GM19372 (cell line): ENCODE results near the gene ATP5PB.

ENCODE experiments used
- ATAC-seq: cut with Tn5 transposase; IDR thresholded peaks from one replicate; pipeline ENCODE4 v1.9.1; 2021; ENCODE audit warnings: mild to moderate bottlenecking, low read depth, moderate library complexity; ENCODE audit not compliant: unreplicated experiment

Gene ATP5PB

GRCh38 chr1:111474106-111474505 lies 24.8 kb downstream of the ATP5PB start:
- no peak for ATAC-seq

- no peak for ATAC-seq
Observed at GRCh38 chr1:111474521-111474920, 25.3 kb downstream of the ATP5PB start.

GRCh38 chr1:111475701-111476100 lies 26.4 kb downstream of the ATP5PB start:
- no peak for ATAC-seq

GRCh38 chr1:111476214-111476613 lies 26.9 kb downstream of the ATP5PB start:
- ATAC-seq: no peak

GRCh38 chr1:111476761-111477309 lies 27.6 kb downstream of the ATP5PB start:
- ATAC-seq: peak; percentile 76

GRCh38 chr1:111480674-111481073 lies 31.4 kb downstream of the ATP5PB start:
- ATAC-seq: no peak

- no peak for ATAC-seq
Observed at GRCh38 chr1:111481387-111482221, 32.3 kb downstream of the ATP5PB start.

- no peak for ATAC-seq
Observed at GRCh38 chr1:111483166-111483565, 33.9 kb downstream of the ATP5PB start.

- no peak for ATAC-seq
Observed at GRCh38 chr1:111483876-111484275, 34.6 kb downstream of the ATP5PB start.

- ATAC-seq: no peak
Observed at GRCh38 chr1:111484391-111485026, 35.2 kb downstream of the ATP5PB start.

GRCh38 chr1:111486431-111486830 lies 37.2 kb downstream of the ATP5PB start:
- no peak for ATAC-seq

- no peak for ATAC-seq
Observed at GRCh38 chr1:111487133-111487532, 37.9 kb downstream of the ATP5PB start.

- no peak for ATAC-seq
Observed at GRCh38 chr1:111488669-111489068, 39.4 kb downstream of the ATP5PB start.

GRCh38 chr1:111489604-111490003 lies 40.3 kb downstream of the ATP5PB start:
- no peak for ATAC-seq

- ATAC-seq: no peak
Observed at GRCh38 chr1:111490220-111490619, 41.0 kb downstream of the ATP5PB start.

GRCh38 chr1:111491070-111491469 lies 41.8 kb downstream of the ATP5PB start:
- no peak for ATAC-seq

GRCh38 chr1:111496398-111496797 lies 47.1 kb downstream of the ATP5PB start:
- ATAC-seq: no peak

- no peak for ATAC-seq
Observed at GRCh38 chr1:111497592-111497991, 48.3 kb downstream of the ATP5PB start.

- ATAC-seq: no peak
Observed at GRCh38 chr1:111499026-111499785, 49.9 kb downstream of the ATP5PB start.

- ATAC-seq: no peak
Observed at GRCh38 chr1:111501645-111502044, 52.4 kb downstream of the ATP5PB start.

- no peak for ATAC-seq
Observed at GRCh38 chr1:111503585-111504060, 54.4 kb downstream of the ATP5PB start, which contains the start of the genes ADORA3 and TMIGD3. ADORA3 (minus strand) TSS chr1:111503633; CDS start chr1:111503354, 279 bp downstream. TMIGD3 (minus strand) TSS chr1:111503633; CDS start chr1:111503354, 279 bp downstream.
